D721Med (cell line): ENCODE data around the gene FAM167B.
"Not testable (repeated sequence)": the region's sequence is repeated elsewhere in the genome, so short reads cannot be mapped to it uniquely, and the experiment has no call there.

Experiments used
- DNase-seq: peaks from one replicate; pipeline ENCODE4 v3.0.0; 2011; ENCODE audit warnings: low spot score; ENCODE audit not compliant: insufficient read length
- FAIRE-seq: peaks from 2 replicates; lab custom pipeline; 2011; peaks lifted over from hg19 to GRCh38; lab: Jason Lieb, UNC
- CTCF ChIP-seq: IDR thresholded peaks from 2 replicates; pipeline ENCODE4 v1.5.1; 2012; ENCODE audit warnings: mild to moderate bottlenecking, control low read depth; ENCODE audit not compliant: insufficient read depth; ENCODE audit errors: missing control alignments

The FAM167B gene

GRCh38 chr1:32275424-32275823 lies 28.4 kb downstream of the FAM167B start:
- no peak for DNase-seq
- TF ChIP-seq CTCF, result no peak
- no peak for FAIRE-seq

DNA sequence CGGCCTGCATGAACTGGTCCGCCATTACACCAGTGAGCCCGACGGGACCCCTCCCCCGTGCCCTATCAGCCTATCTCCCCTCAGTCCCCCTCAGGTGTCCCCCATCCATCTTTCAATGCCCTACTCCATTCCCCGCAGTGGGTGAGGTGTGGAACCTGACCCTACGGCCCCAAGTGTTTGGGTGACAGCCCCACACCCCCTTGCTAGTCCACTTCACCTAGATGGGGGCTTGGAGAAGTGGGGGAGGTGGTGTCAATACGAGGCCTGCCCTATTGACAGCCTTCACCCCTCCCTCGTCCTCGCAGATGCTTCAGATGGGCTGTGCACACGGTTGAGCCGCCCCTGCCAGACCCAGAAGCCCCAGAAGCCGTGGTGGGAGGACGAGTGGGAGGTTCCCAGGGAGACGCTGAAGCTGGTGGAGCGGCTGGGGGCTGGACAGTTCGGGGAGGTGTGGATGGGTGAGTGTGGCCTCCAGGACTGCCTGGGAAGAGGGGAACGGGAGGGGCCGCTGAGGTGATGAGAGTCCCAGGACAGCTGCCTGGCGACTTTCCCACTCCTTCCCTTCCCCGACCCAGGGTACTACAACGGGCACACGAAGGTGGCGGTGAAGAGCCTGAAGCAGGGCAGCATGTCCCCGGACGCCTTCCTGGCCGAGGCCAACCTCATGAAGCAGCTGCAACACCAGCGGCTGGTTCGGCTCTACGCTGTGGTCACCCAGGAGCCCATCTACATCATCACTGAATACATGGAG lies 29.2 kb downstream of the FAM167B start:
- DNase-seq, result no peak
- TF ChIP-seq CTCF, result no peak
- no peak for FAIRE-seq

GRCh38 chr1:32284777-32285176 lies 37.8 kb downstream of the FAM167B start:
- FAIRE-seq, DNase-seq: not testable (repeated sequence)

DNA sequence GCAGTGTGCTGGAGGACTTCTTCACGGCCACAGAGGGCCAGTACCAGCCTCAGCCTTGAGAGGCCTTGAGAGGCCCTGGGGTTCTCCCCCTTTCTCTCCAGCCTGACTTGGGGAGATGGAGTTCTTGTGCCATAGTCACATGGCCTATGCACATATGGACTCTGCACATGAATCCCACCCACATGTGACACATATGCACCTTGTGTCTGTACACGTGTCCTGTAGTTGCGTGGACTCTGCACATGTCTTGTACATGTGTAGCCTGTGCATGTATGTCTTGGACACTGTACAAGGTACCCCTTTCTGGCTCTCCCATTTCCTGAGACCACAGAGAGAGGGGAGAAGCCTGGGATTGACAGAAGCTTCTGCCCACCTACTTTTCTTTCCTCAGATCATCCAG lies 38.6 kb downstream of the FAM167B start:
- no peak for FAIRE-seq
- no peak for TF ChIP-seq CTCF
- no peak for DNase-seq

GRCh38 chr1:32286763-32287162 lies 39.7 kb downstream of the FAM167B start:
- DNase-seq, result no peak
- no peak for TF ChIP-seq CTCF
- no peak for FAIRE-seq

GRCh38 chr1:32289256-32289655 lies 42.2 kb downstream of the FAM167B start:
- FAIRE-seq (no peak), DNase-seq (no peak)
- no peak for TF ChIP-seq CTCF

DNA sequence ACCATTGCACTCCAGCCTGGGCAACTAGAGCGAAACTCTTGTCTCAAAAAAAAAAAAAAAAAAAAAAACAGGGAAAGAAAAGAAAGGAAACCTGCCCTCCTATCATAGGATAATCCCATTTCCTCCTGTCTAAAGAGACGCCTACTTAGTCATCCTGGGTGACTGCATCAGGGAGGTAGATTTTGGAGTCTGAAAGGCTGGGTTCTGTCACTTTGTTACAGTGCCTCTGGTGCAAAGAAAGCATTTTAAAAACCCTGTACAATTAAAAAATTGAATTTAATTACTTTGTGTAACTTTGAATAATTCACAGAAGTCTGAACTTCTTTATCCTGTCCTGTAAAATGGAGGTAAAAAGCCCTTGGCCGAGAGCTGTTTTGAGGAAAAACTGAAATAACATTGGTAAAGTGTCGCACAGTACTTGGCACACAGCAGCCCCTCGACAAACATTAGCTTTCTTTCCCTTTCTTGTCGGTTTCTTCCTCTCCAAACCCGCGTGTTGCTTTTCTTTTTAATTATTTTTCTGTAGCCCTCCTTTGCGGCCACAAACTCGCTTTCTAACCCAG lies 44.2 kb downstream of the FAM167B start:
- TF ChIP-seq CTCF, result no peak
- FAIRE-seq, result no peak
- DNase-seq, result no peak
